IPS DF 6.9 (cell line): ENCODE results near the gene LOXL1.

Experiments
- DNase-seq: peaks from one replicate; pipeline ENCODE4 v3.0.0-alpha.2; 2013; ENCODE audit warnings: low read depth, low spot score
- H3K27ac ChIP-seq: one replicate; pipeline ENCODE4 v1.5.1; 2013; ENCODE audit warnings: low read length, control low read depth
- H3K27me3 ChIP-seq: 2 replicates; pipeline ENCODE4 v1.6.1; 2013; ENCODE audit warnings: mild to moderate bottlenecking, low read length; ENCODE audit not compliant: control insufficient read depth, insufficient read depth
- H3K36me3 ChIP-seq: 2 replicates; pipeline ENCODE4 v1.6.1; 2013; ENCODE audit warnings: low read length; ENCODE audit not compliant: control insufficient read depth, insufficient read depth
- H3K4me1 ChIP-seq: 2 replicates; pipeline ENCODE4 v1.6.1; 2013; ENCODE audit warnings: low read length; ENCODE audit not compliant: control insufficient read depth, insufficient read depth
- H3K4me3 ChIP-seq: 2 replicates; pipeline ENCODE4 v1.5.1; 2013; ENCODE audit warnings: mild to moderate bottlenecking, low read length
- H3K9me3 ChIP-seq: 2 replicates; pipeline ENCODE4 v1.6.1; 2013; ENCODE audit warnings: low read length, inconsistent platforms; ENCODE audit not compliant: control insufficient read depth, insufficient read depth
- WGBS: extraction: QIAGEN DNeasy Blood & Tissue Kit; methylation state at CpG from one replicate; pipeline ENCODE4 v1.1.7; 2013; ENCODE audit warnings: mixed read lengths, missing lambda C conversion rate; ENCODE audit not compliant: insufficient read length, insufficient coverage; 5-methylcytosine and 5-hydroxymethylcytosine counted together

LOXL1 gene

GRCh38 chr15:73926219-73927002, at the start of gene LOXL1:
LOXL1 (plus strand) TSS chr15:73926462; CDS start chr15:73926784, 322 bp downstream.
- Histone ChIP-seq H3K4me1 (peaks cover 25% of the 10 kb centered on the region), H3K27me3 (no peaks in the 10 kb centered on the region), H3K36me3 (no peaks in the 10 kb centered on the region; the same call in 1 of the 2 replicates), H3K27ac (no peak within 1 kb of the TSS), H3K4me3 (peak within 1 kb of the TSS; percentile 70), H3K9me3 (no peaks in the 10 kb centered on the region)
- WGBS = no CpG with 5 or more reads among the region's 47 CpGs
- DNase-seq = no peak

- Histone ChIP-seq H3K9me3 (no peaks in the 10 kb centered on the region), H3K36me3 (no peaks in the 10 kb centered on the region), H3K4me1 (no peaks in the 10 kb centered on the region), H3K27me3 (no peaks in the 10 kb centered on the region), H3K27ac (no peak overlapping the region), H3K4me3 (no peak overlapping the region)
- no peak for DNase-seq
- WGBS = no CpG with 5 or more reads among the region's 3 CpGs
Observed at GRCh38 chr15:73879426-73879825, 46.8 kb upstream of the LOXL1 start.

- Histone ChIP-seq H3K9me3 (no peaks in the 10 kb centered on the region), H3K36me3 (no peaks in the 10 kb centered on the region), H3K27ac (no peak overlapping the region), H3K4me3 (no peak overlapping the region), H3K4me1 (no peaks in the 10 kb centered on the region), H3K27me3 (no peaks in the 10 kb centered on the region)
- DNase-seq = no peak
- WGBS = no CpG with 5 or more reads among the region's 12 CpGs
Observed at GRCh38 chr15:73881579-73882320, 44.5 kb upstream of the LOXL1 start.

GRCh38 chr15:73882761-73883419, 43.4 kb upstream of the LOXL1 start:
- H3K36me3 ChIP-seq = no peaks in the 10 kb centered on the region
- no peaks in the 10 kb centered on the region for H3K9me3 ChIP-seq
- H3K4me3 ChIP-seq = no peak overlapping the region
- H3K4me1 ChIP-seq = no peaks in the 10 kb centered on the region
- H3K27me3 ChIP-seq = no peaks in the 10 kb centered on the region
- whole genome bisulfite sequencing = no CpG with 5 or more reads among the region's 10 CpGs
- DNase-seq = no peak
- no peak overlapping the region for H3K27ac ChIP-seq

- no peaks in the 10 kb centered on the region for H3K27me3 ChIP-seq
- H3K9me3 ChIP-seq = no peaks in the 10 kb centered on the region
- H3K4me3 ChIP-seq = no peak overlapping the region
- WGBS = no CpG with 5 or more reads among the region's 3 CpGs
- no peaks in the 10 kb centered on the region for H3K4me1 ChIP-seq
- no peak overlapping the region for H3K27ac ChIP-seq
- no peak for DNase-seq
- no peaks in the 10 kb centered on the region for H3K36me3 ChIP-seq
Observed at GRCh38 chr15:73884159-73884558, 42.1 kb upstream of the LOXL1 start.

- no peak overlapping the region for H3K27ac ChIP-seq
- no peaks in the 10 kb centered on the region for H3K27me3 ChIP-seq
- no peak overlapping the region for H3K4me3 ChIP-seq
- no CpG with 5 or more reads among the region's 9 CpGs for WGBS
- H3K36me3 ChIP-seq = no peaks in the 10 kb centered on the region
- H3K9me3 ChIP-seq = no peaks in the 10 kb centered on the region
- DNase-seq = no peak
- no peaks in the 10 kb centered on the region for H3K4me1 ChIP-seq
Observed at GRCh38 chr15:73885954-73886700, 40.1 kb upstream of the LOXL1 start.

GRCh38 chr15:73886717-73887345, 39.4 kb upstream of the LOXL1 start:
- DNase-seq = no peak
- WGBS = no CpG with 5 or more reads among the region's 5 CpGs

GRCh38 chr15:73887481-73887880, 38.8 kb upstream of the LOXL1 start:
- no CpG with 5 or more reads among the region's 7 CpGs for WGBS
- Histone ChIP-seq H3K4me3 (no peak overlapping the region), H3K4me1 (no peaks in the 10 kb centered on the region), H3K36me3 (no peaks in the 10 kb centered on the region), H3K27ac (no peak overlapping the region), H3K27me3 (no peaks in the 10 kb centered on the region), H3K9me3 (no peaks in the 10 kb centered on the region)
- no peak for DNase-seq

More at GRCh38 chr15:73886717-73887345, 39.4 kb upstream of the LOXL1 start:
- Histone ChIP-seq H3K27me3 (no peaks in the 10 kb centered on the region), H3K4me1 (no peaks in the 10 kb centered on the region), H3K4me3 (no peak overlapping the region), H3K9me3 (no peaks in the 10 kb centered on the region), H3K27ac (no peak overlapping the region), H3K36me3 (no peaks in the 10 kb centered on the region)

- no peak for DNase-seq
- no CpG with 5 or more reads among the region's 10 CpGs for WGBS
- Histone ChIP-seq H3K4me1 (no peaks in the 10 kb centered on the region), H3K36me3 (no peaks in the 10 kb centered on the region), H3K9me3 (no peaks in the 10 kb centered on the region), H3K4me3 (no peak overlapping the region), H3K27ac (no peak overlapping the region), H3K27me3 (no peaks in the 10 kb centered on the region)
Observed at GRCh38 chr15:73888224-73889041, 37.8 kb upstream of the LOXL1 start.
